HepG2 (cell line): ENCODE measurements around the gene LRRC27.

Experiments used
- IKZF4 ChIP-seq: sonication (generic); formaldehyde crosslinking; IDR thresholded peaks from 2 replicates; pipeline ENCODE4 v1.5.1; 2020; ENCODE audit warnings: borderline replicate concordance, mild to moderate bottlenecking, low read depth, missing genetic modification reagents; ENCODE audit errors: not compliant biosample characterization
- TF ChIP-seq, protein P1 (sequence below): sonication (generic); formaldehyde crosslinking; IDR thresholded peaks from 2 replicates; pipeline ENCODE4 v1.5.0; 2020; ENCODE audit warnings: mild to moderate bottlenecking, missing genetic modification reagents, moderate library complexity
- TF ChIP-seq, protein P2 (sequence below), 2 experiments: fragments of 450-650 bp in 1 of 2; sonication (generic) in 1 of 2; formaldehyde crosslinking in 1 of 2; IDR thresholded peaks; 2 replicates each; pipeline versions ENCODE4 v1.6.1 to v1.8.0; 2016 to 2022; ENCODE audit warnings: antibody characterized with exemption in 1 of 2, mild to moderate bottlenecking in 1 of 2, missing genetic modification reagents in 1 of 2

DNA sequence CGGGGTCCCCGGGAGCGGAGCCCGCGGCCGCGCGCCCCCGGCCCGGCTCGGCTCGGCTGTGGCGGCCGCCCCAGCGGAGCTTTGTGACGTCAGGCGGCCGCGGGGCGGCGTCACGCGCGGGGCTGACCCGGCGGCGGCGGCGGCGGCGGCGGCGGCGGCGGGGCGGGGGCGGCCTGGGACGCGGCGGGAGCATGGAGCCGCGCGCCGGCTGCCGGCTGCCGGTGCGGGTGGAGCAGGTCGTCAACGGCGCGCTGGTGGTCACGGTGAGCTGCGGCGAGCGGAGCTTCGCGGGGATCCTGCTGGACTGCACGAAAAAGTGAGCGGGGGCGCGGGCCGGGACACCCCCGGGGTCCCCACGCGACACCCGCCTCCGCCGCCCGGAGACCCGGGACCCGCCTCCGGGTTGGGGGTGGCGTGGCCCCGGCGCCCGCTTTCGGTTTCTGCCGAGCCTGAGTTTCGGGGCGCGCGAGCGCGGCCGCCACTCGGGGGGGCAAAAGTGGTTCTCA is 65.1 kb downstream of the LRRC27 start, which contains the start of gene PWWP2B:
- TF ChIP-seq, protein P1, sequence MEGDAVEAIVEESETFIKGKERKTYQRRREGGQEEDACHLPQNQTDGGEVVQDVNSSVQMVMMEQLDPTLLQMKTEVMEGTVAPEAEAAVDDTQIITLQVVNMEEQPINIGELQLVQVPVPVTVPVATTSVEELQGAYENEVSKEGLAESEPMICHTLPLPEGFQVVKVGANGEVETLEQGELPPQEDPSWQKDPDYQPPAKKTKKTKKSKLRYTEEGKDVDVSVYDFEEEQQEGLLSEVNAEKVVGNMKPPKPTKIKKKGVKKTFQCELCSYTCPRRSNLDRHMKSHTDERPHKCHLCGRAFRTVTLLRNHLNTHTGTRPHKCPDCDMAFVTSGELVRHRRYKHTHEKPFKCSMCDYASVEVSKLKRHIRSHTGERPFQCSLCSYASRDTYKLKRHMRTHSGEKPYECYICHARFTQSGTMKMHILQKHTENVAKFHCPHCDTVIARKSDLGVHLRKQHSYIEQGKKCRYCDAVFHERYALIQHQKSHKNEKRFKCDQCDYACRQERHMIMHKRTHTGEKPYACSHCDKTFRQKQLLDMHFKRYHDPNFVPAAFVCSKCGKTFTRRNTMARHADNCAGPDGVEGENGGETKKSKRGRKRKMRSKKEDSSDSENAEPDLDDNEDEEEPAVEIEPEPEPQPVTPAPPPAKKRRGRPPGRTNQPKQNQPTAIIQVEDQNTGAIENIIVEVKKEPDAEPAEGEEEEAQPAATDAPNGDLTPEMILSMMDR (CRISPR knock-in tag) = no peak
- no peak for TF ChIP-seq IKZF4 (CRISPR knock-in tag)
- TF ChIP-seq, protein P2, sequence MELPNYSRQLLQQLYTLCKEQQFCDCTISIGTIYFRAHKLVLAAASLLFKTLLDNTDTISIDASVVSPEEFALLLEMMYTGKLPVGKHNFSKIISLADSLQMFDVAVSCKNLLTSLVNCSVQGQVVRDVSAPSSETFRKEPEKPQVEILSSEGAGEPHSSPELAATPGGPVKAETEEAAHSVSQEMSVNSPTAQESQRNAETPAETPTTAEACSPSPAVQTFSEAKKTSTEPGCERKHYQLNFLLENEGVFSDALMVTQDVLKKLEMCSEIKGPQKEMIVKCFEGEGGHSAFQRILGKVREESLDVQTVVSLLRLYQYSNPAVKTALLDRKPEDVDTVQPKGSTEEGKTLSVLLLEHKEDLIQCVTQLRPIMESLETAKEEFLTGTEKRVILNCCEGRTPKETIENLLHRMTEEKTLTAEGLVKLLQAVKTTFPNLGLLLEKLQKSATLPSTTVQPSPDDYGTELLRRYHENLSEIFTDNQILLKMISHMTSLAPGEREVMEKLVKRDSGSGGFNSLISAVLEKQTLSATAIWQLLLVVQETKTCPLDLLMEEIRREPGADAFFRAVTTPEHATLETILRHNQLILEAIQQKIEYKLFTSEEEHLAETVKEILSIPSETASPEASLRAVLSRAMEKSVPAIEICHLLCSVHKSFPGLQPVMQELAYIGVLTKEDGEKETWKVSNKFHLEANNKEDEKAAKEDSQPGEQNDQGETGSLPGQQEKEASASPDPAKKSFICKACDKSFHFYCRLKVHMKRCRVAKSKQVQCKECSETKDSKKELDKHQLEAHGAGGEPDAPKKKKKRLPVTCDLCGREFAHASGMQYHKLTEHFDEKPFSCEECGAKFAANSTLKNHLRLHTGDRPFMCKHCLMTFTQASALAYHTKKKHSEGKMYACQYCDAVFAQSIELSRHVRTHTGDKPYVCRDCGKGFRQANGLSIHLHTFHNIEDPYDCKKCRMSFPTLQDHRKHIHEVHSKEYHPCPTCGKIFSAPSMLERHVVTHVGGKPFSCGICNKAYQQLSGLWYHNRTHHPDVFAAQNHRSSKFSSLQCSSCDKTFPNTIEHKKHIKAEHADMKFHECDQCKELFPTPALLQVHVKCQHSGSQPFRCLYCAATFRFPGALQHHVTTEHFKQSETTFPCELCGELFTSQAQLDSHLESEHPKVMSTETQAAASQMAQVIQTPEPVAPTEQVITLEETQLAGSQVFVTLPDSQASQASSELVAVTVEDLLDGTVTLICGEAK (IDR thresholded peaks at IDR 0.05) = no peak
- TF ChIP-seq, protein P2 (CRISPR knock-in tag; IDR thresholded peaks at IDR 0.05) = no peak
